SH-SY5Y (cell line): ENCODE data around the gene LGI2.

ENCODE experiments used
- GATA2 ChIP-seq: IDR thresholded peaks from 2 replicates; pipeline ENCODE4 v1.6.1; 2011; ENCODE audit warnings: mild to moderate bottlenecking, low read depth, low read length
- GATA3 ChIP-seq: IDR thresholded peaks from 2 replicates; pipeline ENCODE4 v1.6.1; 2011; ENCODE audit warnings: low read depth, mild to moderate bottlenecking, low read length, moderate library complexity

Gene LGI2

DNA sequence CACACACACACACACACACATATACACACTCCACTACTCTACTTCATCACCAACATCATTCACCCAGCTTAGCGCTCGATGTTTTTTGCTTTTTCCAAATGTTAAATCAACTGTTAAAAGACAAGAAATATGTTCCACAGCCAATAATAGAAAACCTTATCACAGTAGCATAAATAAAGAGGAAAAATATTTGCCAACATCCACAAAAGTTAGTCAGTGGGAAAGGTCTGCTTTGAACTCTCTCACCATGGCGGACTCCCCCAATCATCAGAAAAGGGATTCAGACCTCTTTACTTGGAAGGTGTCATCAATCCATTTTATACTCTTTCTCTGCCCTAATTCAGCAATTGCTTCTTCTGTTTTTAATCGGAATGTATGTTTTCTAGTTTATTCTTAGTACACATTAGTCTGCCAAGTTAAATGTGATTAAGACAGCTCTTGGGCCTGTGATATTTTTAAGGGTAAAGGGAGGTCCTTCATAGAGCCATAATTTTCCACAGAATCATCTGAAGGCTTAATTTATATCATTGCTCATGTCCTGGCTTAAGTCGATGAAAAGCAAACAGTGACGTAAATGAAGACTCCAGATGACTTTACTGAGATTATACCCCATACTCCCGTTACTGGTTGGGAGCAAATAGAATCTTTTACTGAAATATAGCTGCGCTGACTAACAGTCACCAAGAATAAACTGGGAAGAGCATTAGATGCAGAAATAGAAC, 29.7 kb upstream of the LGI2 start:
- no peak for TF ChIP-seq GATA3
- no peak for TF ChIP-seq GATA2

DNA sequence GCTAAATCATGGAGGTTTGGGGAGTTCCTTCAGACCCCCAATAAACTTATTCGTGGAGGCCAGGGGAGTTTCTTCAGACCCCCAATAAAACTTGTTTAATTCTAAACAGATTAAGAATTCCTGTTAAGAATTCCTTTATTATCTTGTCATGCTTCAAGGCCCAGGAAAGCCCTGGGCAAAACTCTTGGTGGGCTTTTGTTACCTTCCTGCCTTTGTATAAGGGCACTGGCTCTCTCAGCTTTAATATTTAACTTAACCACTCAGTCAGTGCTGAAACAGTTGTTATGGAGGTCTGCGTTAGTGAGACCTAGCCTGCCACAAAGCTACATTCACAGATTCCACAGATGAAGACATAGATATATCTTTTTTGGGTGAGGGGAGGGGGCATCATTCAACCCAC, 29.0 kb upstream of the LGI2 start:
- TF ChIP-seq GATA2 (no peak), GATA3 (no peak)

DNA sequence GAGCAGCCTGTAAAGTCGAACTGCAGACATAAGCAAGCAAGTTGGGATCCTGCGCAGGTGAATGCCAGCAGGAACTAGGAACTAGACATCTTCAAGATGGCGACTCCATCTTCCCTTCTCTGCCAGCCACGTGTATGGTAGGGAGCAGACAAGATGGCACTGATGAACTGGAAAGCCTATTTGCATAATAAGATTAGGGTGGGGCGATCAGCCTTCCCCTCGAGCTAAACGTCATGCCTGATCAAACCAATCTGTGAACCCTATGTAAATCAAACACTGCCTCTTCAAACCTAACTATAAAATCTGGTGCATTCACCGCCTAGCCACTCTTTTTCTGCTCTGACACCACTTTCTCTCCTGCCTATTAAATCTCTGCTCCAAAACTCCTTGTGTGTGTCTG, 28.1 kb upstream of the LGI2 start:
- TF ChIP-seq GATA3: no peak
- TF ChIP-seq GATA2: no peak

DNA sequence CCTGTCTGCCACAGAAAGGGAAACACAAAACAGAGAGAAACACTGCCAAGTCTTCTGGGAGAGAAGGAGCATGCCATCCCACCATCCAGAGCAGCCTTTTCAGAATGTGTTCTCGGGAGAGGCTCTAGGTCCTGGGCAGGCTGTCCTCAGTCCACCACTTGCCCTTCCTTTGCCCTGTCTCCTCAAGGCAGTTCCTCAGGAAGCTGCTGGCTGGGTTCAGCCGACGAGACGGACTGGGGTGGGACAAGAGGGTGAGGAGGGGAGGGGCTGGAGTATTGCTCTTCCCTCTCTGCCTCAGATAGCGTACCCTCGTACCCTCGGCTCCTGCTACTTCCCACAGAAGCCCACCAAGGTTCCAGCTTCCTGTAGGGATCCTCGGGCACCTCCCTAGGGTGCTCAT, 26.6 kb upstream of the LGI2 start:
- TF ChIP-seq GATA3: no peak
- TF ChIP-seq GATA2: no peak

DNA sequence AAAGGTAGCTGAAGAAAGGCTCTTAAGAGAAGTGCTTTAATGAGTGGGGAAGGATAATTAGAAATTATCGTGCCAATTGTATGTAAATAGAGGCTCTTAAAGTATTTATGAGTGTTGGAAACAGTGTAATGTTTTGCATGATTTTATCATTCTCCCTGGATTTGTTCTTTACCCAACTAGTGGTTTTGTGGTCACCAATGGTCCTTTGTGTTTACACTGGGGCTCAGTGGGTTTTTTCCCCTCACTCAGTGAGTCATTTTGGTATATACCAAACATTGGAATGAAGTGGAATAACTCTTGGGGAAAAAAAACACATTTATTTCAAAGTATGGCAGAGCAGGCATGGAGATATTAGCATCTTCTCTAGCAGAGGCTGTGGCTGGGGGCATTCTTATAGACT, 20.8 kb upstream of the LGI2 start:
- no peak for TF ChIP-seq GATA3
- no peak for TF ChIP-seq GATA2

DNA sequence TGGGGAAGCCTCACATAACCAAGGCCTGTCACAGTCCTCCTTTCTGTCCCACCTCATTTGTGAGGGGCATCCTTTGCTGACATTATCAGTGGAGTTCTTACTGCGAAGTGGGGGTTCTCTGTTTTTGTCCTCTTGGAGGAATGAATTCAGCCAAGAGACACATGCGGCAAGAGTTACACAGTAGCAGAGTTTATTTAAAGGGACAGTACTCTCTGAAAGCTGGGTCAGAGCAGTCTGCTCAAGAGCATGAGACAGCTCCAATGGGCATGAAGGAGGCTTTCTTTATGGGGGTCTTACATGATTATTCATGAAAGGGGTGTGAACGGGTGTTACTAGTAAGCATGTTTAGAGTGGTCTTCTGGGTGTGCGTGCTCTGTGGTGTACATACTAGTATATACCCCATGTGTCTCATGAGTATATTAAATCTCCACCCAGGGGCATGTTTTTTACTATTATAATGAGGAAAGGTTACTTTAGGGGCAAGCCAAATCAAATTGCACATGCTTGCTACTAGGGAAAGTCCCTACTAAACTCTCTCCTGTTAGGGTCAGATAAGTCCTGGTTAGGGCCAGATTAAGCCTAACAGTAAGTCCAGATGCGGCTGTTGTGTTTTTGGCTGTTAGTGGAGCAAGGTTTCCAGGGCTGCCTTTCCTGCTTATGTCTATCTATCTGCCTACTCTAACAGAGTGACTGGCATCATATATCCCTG, 19.8 kb upstream of the LGI2 start:
- no peak for TF ChIP-seq GATA3

DNA sequence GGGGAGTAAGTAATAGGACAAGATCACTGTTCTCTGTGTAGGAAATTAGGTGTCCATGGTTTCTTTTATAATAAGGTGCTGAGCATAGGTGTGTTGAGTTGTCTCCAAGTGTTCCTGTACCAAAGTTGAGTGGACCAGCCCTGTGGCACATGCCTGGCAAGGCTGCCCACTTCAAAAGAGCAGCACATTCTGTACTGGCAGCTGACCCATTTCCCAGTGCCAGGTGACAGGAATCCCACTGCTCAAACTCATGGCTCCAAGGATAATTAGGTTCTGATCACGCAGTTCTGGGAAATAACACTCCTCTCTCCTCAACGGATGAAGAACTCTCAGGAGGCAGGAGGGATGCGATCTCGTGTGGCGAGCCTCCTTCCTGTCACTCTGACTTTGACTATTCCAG, 12.8 kb upstream of the LGI2 start:
- TF ChIP-seq GATA2 (no peak), GATA3 (no peak)

DNA sequence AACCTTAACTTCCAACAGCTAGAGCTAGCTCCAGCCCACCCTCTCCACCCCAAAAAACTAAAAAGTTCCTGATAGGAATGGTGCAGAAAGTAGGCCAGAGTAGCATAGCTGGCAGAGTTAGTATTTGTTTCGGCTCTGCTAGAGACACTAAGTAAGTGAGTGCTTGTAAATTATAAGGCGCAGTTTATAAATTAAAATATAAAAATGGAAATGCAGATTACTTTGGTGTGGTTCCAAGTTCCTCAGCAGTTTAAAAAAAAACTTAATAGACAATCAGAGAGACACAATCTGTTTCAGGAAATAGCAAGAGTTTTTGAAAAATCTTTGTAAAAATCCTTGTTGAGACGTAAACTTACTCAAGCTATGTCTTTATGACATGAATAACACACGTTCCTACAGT, 2.8 kb upstream of the LGI2 start:
- TF ChIP-seq GATA2 (no peak), GATA3 (no peak)

DNA sequence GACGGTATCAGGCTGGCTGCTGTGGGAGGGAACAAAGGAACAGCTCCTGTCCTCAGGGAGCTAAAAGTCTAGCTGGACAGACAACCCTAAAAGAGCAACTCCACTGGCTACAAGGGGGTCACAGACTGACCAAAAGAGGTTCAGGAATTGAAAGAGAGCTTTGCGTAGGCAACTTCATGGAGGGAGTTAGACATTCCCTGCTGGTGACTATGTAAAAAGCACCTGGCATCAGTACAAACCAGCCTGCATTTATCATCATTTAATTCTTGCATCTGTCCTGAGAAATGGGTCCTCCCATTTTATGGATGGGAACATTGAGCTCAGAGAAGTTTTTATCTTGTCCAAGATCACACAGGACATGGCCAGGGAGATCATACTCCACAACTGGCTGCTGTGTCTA, 1.4 kb upstream of the LGI2 start:
- TF ChIP-seq GATA3 (no peak), GATA2 (no peak)

DNA sequence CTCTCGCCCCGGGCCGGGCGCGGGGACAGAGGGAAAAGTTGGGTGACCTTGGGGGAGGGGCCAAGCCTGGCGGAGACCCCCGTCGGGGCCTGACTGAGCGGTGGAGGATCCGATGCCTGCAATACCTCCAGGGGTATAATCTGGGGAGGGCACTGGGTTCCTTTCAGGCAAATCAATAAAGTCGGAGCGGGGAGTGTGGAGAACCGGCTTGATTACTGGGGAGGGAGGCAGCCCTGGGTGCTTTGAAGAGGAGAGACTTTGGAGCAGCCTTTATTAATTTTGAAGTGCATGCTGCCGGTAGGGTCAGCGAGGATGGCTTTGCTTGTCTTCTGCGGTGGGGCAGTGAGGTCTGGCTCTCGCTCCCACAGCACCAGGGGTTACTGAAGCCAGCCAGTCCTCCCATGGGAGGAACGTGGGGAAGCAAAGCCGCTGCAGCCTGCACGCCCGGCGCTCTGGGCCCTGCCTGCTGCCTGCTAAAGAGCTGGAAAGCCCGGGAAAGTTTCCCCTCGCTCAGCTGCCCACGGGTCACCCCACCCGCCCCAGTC, 403 bp upstream of the LGI2 start:
- TF ChIP-seq GATA2 (no peak), GATA3 (no peak)

DNA sequence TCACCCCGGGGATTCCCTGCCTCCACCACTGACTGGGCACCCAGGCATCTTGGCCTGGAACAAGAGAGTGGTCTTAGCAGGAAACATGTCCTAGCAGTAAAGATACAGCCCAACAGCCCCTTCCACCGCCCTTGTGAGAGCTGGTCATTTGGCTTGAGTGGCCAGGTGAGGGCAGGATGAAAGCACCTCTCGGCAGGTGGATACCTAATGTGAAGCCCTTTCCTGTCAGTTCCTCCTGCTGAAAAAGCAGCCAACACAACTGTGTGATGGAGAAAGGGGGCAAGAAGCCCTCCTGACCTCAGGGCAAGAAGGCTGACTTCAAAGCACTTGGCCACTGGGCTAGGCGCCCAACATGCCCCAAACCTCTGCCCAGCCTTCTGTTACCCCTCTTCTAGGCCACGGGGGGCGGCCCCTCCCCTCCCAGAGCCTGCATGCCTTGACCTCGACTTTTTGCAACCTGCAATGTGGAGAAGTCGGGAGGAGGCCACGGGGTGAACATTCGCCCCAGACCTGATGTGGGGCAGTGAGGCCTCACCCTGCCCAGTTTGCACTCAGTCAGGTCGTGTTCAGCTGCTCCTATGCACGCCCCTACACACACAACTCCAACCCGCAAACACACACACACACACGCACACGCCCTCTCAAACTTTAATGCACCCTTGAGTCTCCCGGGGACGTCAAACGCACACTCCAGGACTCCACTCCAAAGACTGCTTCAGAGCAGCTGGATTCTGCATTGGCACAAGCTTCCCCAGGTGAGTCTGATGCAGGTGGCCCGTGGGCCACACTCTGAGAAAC, 1.1 kb downstream of the LGI2 start:
- TF ChIP-seq GATA3: no peak
- TF ChIP-seq GATA2: no peak

DNA sequence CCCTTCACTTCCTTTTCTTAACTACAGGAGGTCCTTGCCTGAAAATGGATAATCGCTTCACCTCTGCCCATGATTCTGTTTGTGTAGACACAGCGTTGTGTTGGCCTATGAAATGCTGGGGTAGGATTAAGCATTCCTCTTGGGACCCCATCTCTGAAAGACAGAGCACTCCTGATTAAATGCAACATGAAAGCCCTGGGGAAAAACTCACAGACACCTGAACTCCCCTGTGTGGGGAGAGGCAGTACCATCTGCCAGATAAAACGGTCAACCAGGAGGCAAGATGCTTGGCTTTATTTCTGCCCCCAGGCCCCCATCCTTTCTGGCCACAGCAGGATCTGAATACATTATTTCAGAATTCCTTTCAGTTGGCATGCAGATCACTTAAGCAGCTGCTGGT, 1.9 kb downstream of the LGI2 start:
- TF ChIP-seq GATA3 (no peak), GATA2 (no peak)

DNA sequence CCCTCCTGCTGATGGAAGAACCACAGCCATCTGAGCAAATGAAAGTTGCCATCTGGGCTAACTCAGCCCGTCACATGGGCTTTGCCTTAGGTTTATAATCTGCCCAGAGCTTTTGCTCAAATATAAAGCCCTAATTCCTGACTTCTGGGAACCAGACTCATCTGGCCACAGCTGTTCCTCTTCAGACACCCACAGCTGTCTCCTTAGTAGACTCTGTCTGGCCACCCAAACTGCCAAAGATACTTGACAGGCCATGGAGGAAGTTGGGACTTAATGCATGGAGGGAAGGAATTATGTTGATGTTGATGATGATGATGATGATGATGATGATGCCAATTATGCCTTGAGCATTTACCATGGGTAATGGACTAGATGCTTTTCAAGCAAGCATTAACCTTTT, 8.0 kb downstream of the LGI2 start:
- no peak for TF ChIP-seq GATA3
- no peak for TF ChIP-seq GATA2

DNA sequence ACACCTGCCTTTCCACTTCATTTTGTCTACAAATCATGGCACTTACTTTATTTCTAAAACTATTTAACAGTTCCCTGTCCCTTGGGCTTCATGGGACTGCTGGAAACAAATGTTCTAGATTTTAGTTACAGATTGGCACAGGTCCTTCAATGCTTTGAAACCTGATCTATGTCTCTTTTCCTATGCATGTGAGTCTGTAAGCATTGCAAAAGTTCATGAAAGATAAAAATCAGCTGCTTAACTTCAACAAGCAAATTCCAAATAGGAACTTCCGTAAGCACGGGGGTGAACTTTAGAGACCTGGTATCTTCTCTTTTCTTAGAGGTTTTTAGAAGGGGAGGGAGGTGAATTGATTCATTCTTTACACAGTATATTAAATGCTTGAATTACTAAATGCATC, 9.5 kb downstream of the LGI2 start:
- no peak for TF ChIP-seq GATA3
- no peak for TF ChIP-seq GATA2
